Keratinocyte (primary cell): ENCODE results near the gene LIPN. TPM values are rescaled to one million over a fixed set of nuclear protein-coding genes. Genes with fewer than 3 reads are reported as not detected.

Experiments
- DNase-seq: peaks from one replicate; pipeline ENCODE4 v3.0.0-alpha.2; 2011; ENCODE audit warnings: low read depth, missing footprints, low spot score
- FAIRE-seq: peaks from 2 replicates; lab custom pipeline; 2011; peaks lifted over from hg19 to GRCh38; lab: Jason Lieb, UNC
- H2AFZ ChIP-seq: 2 replicates; pipeline ENCODE4 v1.6.0; 2012; ENCODE audit warnings: low read length, control low read depth, inconsistent platforms; ENCODE audit not compliant: control insufficient read depth
- H3K27ac ChIP-seq: 2 replicates; pipeline ENCODE4 v1.5.1; 2011; ENCODE audit warnings: low read length; ENCODE audit not compliant: control insufficient read depth, insufficient read depth
- H3K27me3 ChIP-seq: 3 replicates; pipeline ENCODE4 v1.6.0; 2011; ENCODE audit warnings: low read length; ENCODE audit not compliant: control insufficient read depth, insufficient read depth; ENCODE audit errors: extremely low read depth
- H3K36me3 ChIP-seq, 2 experiments: 2 replicates in 1 of 2; 3 replicates in 1 of 2; pipeline ENCODE4 v1.5.1; 2011; ENCODE audit warnings: low read length in 2 of 2, mild to moderate bottlenecking in 1 of 2; ENCODE audit not compliant: control insufficient read depth in 2 of 2, insufficient read depth in 2 of 2; ENCODE audit errors: extremely low read depth in 1 of 2
- H3K4me1 ChIP-seq: 3 replicates; pipeline ENCODE4 v1.5.1; 2011; ENCODE audit warnings: low read length; ENCODE audit not compliant: control insufficient read depth, insufficient read depth; ENCODE audit errors: extremely low read depth
- H3K4me2 ChIP-seq: 3 replicates; pipeline ENCODE4 v1.6.0; 2011; ENCODE audit warnings: low read depth, low read length; ENCODE audit not compliant: control insufficient read depth, insufficient read depth; ENCODE audit errors: extremely low read depth
- H3K4me3 ChIP-seq, 3 experiments: fragments of 200-600 bp in 1 of 3; sonication (generic) in 1 of 3; 2 replicates in 2 of 3; 3 replicates in 1 of 3; pipeline ENCODE4 v1.5.1; 2011 to 2016; ENCODE audit warnings: low read length in 3 of 3, mild to moderate bottlenecking in 3 of 3, control low read depth in 2 of 3, inconsistent platforms in 1 of 3, low read depth in 1 of 3, mixed read lengths in 1 of 3, mixed run types in 1 of 3, moderate library complexity in 1 of 3; ENCODE audit not compliant: control insufficient read depth in 2 of 3, insufficient read depth in 2 of 3; ENCODE audit errors: extremely low read depth in 1 of 3
- H3K79me2 ChIP-seq: 2 replicates; pipeline ENCODE4 v1.6.0; 2012; ENCODE audit warnings: low read length; ENCODE audit not compliant: control insufficient read depth, insufficient read depth
- H3K9ac ChIP-seq: 3 replicates; pipeline ENCODE4 v1.6.0; 2011; ENCODE audit warnings: low read length; ENCODE audit not compliant: control insufficient read depth, insufficient read depth; ENCODE audit errors: extremely low read depth
- H3K9me1 ChIP-seq: 3 replicates; pipeline ENCODE4 v1.6.0; 2011; ENCODE audit warnings: low read length; ENCODE audit not compliant: control insufficient read depth, insufficient read depth; ENCODE audit errors: extremely low read depth
- H3K9me3 ChIP-seq: 2 replicates; pipeline ENCODE4 v1.5.1; 2012; ENCODE audit warnings: low read depth, low read length; ENCODE audit not compliant: control insufficient read depth
- H4K20me1 ChIP-seq: 3 replicates; pipeline ENCODE4 v1.6.0; 2011; ENCODE audit warnings: low read length; ENCODE audit not compliant: control insufficient read depth, insufficient read depth; ENCODE audit errors: extremely low read depth
- CTCF ChIP-seq, 3 experiments: IDR thresholded peaks in 1 of 3; conservative IDR thresholded peaks in 1 of 3; optimal IDR thresholded peaks in 1 of 3; 2 replicates in 2 of 3; 3 replicates in 1 of 3; pipeline versions ENCODE3 to v1.5.1; 2011; ENCODE audit warnings: low read length in 3 of 3, mild to moderate bottlenecking in 3 of 3, moderate library complexity in 2 of 3, control low read depth in 1 of 3, inconsistent platforms in 1 of 3; ENCODE audit not compliant: insufficient read depth in 2 of 3; ENCODE audit errors: extremely low read depth in 1 of 3
- EZH2 ChIP-seq: IDR thresholded peaks from one replicate; pipeline ENCODE4 v1.6.1; 2012; ENCODE audit warnings: inconsistent platforms, mild to moderate bottlenecking, low read length, moderate library complexity
- dilution Hi-C: fragments of 300-500 bp; cut with MboI; formaldehyde crosslinking; loops from one replicate; pipeline ENCODE4 v1.7.0; 2020; ENCODE audit warnings: low sequenced_read_pairs; ENCODE audit not compliant: extremely low pct_ligation_motif_present
- polyA plus RNA-seq, 5 experiments: library from polyadenylated mRNA; depleted of rRNA in 3 of 5; stranded (reverse) in 3 of 5; stranded (forward) in 1 of 5; unstranded in 1 of 5; fragments of >200 nt; gene quantifications; 1 replicate in 1 of 5; 2 replicates in 3 of 5; 3 replicates in 1 of 5; pipeline versions ENCODE4 v1.2.1 to v1.2.3, GENCODE V29; 2011 to 2012; ENCODE audit warnings: missing spikeins in 2 of 5, low read depth in 1 of 5, low replicate concordance in 1 of 5

The LIPN gene
- polyA plus RNA-seq, 1 donor (not counting 4 experiments of a cell fraction or from before 2014, with no cell fraction given) = 0.20 TPM

GRCh38 chr10:88793712-88794299, 34.0 kb downstream of the LIPN start:
- no peaks in the 10 kb centered on the region for H3K36me3 ChIP-seq
- dilution Hi-C loops = no loop called here
- H3K9me1 ChIP-seq = no peaks in the 10 kb centered on the region
- H3K9ac ChIP-seq = no peak overlapping the region
- peak; percentile 5 for FAIRE-seq
- no peak overlapping the region for H2AFZ ChIP-seq
- no peaks in the 10 kb centered on the region for H3K79me2 ChIP-seq
- no peak overlapping the region for H3K27ac ChIP-seq
- DNase-seq = no peak
- H3K27me3 ChIP-seq = no peaks in the 10 kb centered on the region
- H3K4me2 ChIP-seq = peak overlapping the region; percentile 16
- TF ChIP-seq CTCF (optimal IDR thresholded peaks at IDR 0.05 in 1 of 3, IDR thresholded peaks at IDR 0.05 in 1 of 3, conservative IDR thresholded peaks at IDR 0.05 in 1 of 3; ENCODE audit: extremely low read depth in 1 of 3, insufficient read depth in 2 of 3, low read length in 3 of 3) (no peak), EZH2 (no peak)
- peaks cover 6% of the 10 kb centered on the region for H3K4me1 ChIP-seq
- H3K4me3 ChIP-seq = no peak overlapping the region
- H3K9me3 ChIP-seq = no peaks in the 10 kb centered on the region
- no peaks in the 10 kb centered on the region for H4K20me1 ChIP-seq

GRCh38 chr10:88794731-88795130, 34.9 kb downstream of the LIPN start:
- DNase-seq = no peak
- TF ChIP-seq CTCF (optimal IDR thresholded peaks at IDR 0.05 in 1 of 3, IDR thresholded peaks at IDR 0.05 in 1 of 3, conservative IDR thresholded peaks at IDR 0.05 in 1 of 3; ENCODE audit: extremely low read depth in 1 of 3, insufficient read depth in 2 of 3, low read length in 3 of 3) = no peak
- TF ChIP-seq EZH2 = no peak
- Histone ChIP-seq H3K9me3 (no peaks in the 10 kb centered on the region), H3K9ac (no peak overlapping the region), H3K27me3 (no peaks in the 10 kb centered on the region), H3K27ac (no peak overlapping the region), H3K4me1 (peaks cover 6% of the 10 kb centered on the region), H3K4me3 (no peak overlapping the region), H3K36me3 (no peaks in the 10 kb centered on the region), H3K4me2 (no peak overlapping the region), H4K20me1 (no peaks in the 10 kb centered on the region), H3K79me2 (no peaks in the 10 kb centered on the region), H3K9me1 (no peaks in the 10 kb centered on the region), H2AFZ (no peak overlapping the region)
- dilution Hi-C loops = no loop called here
- no peak for FAIRE-seq
